Ascending aorta (tissue), 2 donors: ENCODE results near the gene EMP2. TPM values are rescaled to one million over a fixed set of nuclear protein-coding genes. Genes with fewer than 3 reads are reported as not detected.

Source experiments
- DNase-seq, 2 donors: peaks; one replicate each; pipeline ENCODE4 v3.0.0-alpha.2; 2019; ENCODE audit warnings: low spot score in 2 of 2
- H3K27ac ChIP-seq, 2 donors: fragments of 200-600 bp; sonication (generic); one replicate each; pipeline ENCODE4 v1.5.1; 2016 to 2017; ENCODE audit warnings: mild to moderate bottlenecking in 1 of 2
- H3K27me3 ChIP-seq: fragments of 200-600 bp; sonication (generic); one replicate; pipeline ENCODE4 v1.5.1; 2017
- H3K36me3 ChIP-seq, 2 donors: fragments of 200-600 bp; sonication (generic); one replicate each; pipeline ENCODE4 v1.5.1; 2016
- H3K4me1 ChIP-seq, 2 donors: fragments of 200-600 bp; sonication (generic); one replicate each; pipeline ENCODE4 v1.5.1; 2016 to 2017; ENCODE audit warnings: mild to moderate bottlenecking in 1 of 2
- H3K4me3 ChIP-seq, 2 donors: fragments of 200-600 bp; sonication (generic); one replicate each; pipeline ENCODE4 v1.5.1; 2016 to 2017; ENCODE audit warnings: mild to moderate bottlenecking in 1 of 2
- H3K9me3 ChIP-seq, 2 donors: fragments of 200-600 bp; sonication (generic); one replicate each; pipeline ENCODE4 v1.5.1; 2016
- intact Hi-C: fragments of 100-400 bp; cut with DNase I; formaldehyde crosslinking; loops from one replicate; pipeline ENCODE4 v1.15.1; 2023
- total RNA-seq: library from RNA; depleted of rRNA; stranded (reverse); fragments of >200 nt; gene quantifications from one replicate; pipeline ENCODE4 v1.1.0, GENCODE V29; 2016
- TF ChIP-seq, protein P1 (sequence below), 3 experiments: fragments of 200-600 bp in 2 of 3; fragments of 450-650 bp in 1 of 3; sonication (generic) in 2 of 3; IDR thresholded peaks; one replicate each; pipeline ENCODE4 v1.5.1; 2016 to 2019; ENCODE audit warnings: antibody characterized with exemption in 3 of 3, mild to moderate bottlenecking in 1 of 3, moderate library complexity in 1 of 3

EMP2 gene
- total RNA-seq, 1 donor from 2014 or later: 49.2 TPM

DNA sequence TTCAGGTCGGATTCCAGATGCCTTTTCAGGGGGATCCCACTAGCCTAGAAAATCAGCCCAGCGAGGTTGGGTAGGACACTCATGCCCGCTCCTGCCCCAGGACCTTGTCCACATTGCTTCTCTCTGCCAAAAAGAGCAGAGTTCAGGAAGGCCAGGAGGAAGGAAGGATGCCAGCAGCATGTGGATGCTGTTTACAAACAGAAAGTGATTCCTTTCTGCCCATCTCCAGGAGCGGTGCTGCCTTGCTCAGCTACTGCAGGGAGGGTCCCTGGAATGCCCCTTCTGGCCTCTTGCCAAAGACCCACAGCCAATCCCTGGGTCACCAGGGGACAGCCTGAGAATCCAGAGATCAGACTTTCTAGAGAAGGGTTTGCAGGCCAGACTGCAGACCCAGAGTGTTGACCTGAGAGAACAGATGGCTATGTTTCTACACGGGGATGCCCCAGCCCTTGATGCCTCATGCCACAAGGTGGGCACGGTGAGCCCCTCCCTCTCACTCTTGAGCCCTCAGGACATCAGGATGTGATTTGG, 32.3 kb upstream of the EMP2 start:
- Histone ChIP-seq H3K27me3 (no peaks in the 10 kb centered on the region), H3K4me3 (no peak overlapping the region), H3K4me1 (no peaks in the 10 kb centered on the region), H3K27ac (no peak overlapping the region), H3K36me3 (no peaks in the 10 kb centered on the region), H3K9me3 (no peaks in the 10 kb centered on the region)
- intact Hi-C loops: no loop called here
- TF ChIP-seq, protein P1, sequence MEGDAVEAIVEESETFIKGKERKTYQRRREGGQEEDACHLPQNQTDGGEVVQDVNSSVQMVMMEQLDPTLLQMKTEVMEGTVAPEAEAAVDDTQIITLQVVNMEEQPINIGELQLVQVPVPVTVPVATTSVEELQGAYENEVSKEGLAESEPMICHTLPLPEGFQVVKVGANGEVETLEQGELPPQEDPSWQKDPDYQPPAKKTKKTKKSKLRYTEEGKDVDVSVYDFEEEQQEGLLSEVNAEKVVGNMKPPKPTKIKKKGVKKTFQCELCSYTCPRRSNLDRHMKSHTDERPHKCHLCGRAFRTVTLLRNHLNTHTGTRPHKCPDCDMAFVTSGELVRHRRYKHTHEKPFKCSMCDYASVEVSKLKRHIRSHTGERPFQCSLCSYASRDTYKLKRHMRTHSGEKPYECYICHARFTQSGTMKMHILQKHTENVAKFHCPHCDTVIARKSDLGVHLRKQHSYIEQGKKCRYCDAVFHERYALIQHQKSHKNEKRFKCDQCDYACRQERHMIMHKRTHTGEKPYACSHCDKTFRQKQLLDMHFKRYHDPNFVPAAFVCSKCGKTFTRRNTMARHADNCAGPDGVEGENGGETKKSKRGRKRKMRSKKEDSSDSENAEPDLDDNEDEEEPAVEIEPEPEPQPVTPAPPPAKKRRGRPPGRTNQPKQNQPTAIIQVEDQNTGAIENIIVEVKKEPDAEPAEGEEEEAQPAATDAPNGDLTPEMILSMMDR (IDR thresholded peaks at IDR 0.05): no peak
- DNase-seq: no peak

DNA sequence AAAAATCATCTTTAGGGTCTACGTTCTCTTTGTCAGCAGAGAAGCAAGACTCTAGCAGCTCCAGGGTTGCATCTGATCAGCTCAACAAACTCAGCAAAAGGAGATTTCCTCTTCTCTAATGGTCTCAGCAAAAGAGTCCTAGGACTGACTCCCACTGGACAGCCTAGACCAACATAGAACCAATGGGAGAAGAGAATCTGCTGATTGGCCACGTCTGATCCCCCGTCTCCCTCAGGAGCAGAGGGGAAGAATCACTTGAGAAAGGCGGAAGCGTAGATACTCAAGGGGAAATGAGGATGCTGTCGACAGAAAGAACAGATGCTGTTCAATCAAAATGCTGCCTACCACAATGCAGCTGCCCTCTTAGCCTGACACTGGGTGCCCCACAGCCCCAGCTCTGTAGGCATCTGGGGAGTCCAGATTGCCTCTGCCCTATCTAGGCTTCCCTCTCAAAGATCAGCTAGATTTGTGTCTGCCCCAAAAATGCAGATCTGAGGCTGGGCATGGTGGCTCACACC, 31.5 kb upstream of the EMP2 start:
- Histone ChIP-seq H3K27me3 (no peaks in the 10 kb centered on the region), H3K27ac (no peak overlapping the region), H3K4me3 (no peak overlapping the region), H3K36me3 (no peaks in the 10 kb centered on the region), H3K9me3 (no peaks in the 10 kb centered on the region), H3K4me1 (no peaks in the 10 kb centered on the region)
- no peak for DNase-seq
- intact Hi-C loops: no loop called here
- TF ChIP-seq, protein P1 (IDR thresholded peaks at IDR 0.05): no peak

DNA sequence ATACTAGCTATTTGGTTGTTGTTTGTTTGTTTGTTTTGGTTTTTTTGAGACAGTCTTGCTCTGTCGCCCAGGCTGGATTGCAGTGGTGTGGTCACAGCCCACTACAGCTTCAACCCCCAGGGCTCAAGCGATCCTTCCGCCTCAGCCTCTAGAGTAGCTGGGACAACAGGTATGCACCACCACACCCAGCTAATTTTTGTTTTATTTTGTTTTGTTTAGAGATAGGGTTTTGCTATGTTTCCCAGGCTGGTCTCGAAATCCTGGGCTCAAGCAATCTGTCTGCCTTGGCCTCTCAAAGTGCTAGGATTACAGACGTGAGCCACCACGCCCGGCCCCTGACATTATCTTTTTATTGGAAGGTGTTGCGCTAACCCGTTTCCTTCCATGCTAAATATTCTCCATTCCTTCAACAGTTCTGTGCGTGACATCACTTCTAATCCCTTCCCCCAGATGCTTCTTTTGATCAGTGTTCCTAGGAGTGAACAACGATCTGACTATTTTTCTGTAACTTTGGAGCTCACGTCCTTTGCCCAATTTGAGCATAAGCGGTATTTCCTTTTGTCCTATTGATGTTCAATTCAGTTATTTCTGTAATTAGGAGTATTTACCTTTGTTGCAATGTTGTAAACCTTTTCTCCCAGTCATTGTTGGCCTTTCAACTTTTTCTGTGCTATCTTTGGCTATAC, 30.2 kb upstream of the EMP2 start:
- no peak overlapping the region for H3K27ac ChIP-seq
- no peaks in the 10 kb centered on the region for H3K4me1 ChIP-seq
- intact Hi-C loops: no loop called here
- no peak for DNase-seq
- TF ChIP-seq, protein P1 (IDR thresholded peaks at IDR 0.05): no peak
- no peak overlapping the region for H3K4me3 ChIP-seq
- H3K36me3 ChIP-seq: no peaks in the 10 kb centered on the region
- H3K9me3 ChIP-seq: no peaks in the 10 kb centered on the region
- no peaks in the 10 kb centered on the region for H3K27me3 ChIP-seq

DNA sequence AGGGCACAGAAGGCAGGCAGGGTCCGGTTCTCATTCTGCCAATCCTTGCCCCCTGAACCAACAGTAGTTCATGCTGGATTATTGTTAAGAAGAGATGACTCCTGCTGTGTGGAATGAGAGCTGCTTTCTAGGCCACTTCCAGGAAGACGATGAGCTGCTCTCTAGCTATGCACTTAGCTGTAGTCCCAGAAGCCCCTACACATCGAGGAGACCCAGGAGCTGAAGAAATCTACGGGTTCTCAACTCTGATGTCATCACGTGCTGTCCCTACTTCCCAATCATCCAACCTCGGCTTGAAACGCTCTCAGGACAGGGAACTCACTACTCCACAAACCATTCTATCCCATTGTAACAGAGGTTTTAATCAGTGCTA, 29.0 kb upstream of the EMP2 start:
- Histone ChIP-seq H3K4me1 (no peaks in the 10 kb centered on the region), H3K27ac (no peak overlapping the region), H3K36me3 (no peaks in the 10 kb centered on the region), H3K27me3 (no peaks in the 10 kb centered on the region), H3K9me3 (no peaks in the 10 kb centered on the region), H3K4me3 (no peak overlapping the region)
- DNase-seq: no peak
- intact Hi-C loops: no loop called here
- TF ChIP-seq, protein P1 (IDR thresholded peaks at IDR 0.05): no peak

DNA sequence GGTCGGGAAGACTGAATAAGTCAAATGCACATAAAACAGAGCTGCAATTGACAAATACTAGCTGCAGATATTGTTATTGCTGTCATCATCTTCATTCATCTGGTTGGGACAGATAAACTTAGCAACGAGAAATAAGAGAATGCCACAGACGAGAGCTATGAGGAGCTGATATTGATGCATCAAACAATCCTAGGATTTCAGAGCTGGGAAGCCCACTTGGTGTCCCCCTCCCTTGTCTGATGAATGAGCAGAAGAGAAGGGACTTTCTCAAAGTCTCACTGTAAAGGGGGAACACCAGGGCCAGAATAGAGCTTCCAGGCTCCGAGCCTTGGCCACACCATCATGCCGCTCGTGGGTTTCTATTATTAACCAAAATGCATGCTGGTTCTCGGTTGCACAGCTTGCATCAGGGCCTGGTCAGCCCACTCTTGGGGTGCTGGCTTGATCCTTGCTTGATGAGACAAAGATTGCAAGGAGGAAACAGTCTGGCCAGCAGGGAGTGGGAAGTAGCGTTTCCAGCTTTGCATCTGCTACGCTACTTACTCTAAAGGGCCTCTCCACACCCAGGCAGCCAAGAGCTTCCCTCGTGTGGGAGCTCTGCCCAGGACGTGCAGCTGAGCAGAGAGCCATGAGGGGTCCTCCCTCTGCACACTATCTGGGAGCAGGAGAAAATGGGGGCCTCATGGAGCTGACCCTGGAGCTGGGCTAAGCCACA, 28.4 kb upstream of the EMP2 start:
- H3K4me1 ChIP-seq: no peaks in the 10 kb centered on the region
- TF ChIP-seq, protein P1 (IDR thresholded peaks at IDR 0.05): no peak
- intact Hi-C loops: no loop called here
- no peaks in the 10 kb centered on the region for H3K9me3 ChIP-seq
- no peak overlapping the region for H3K4me3 ChIP-seq
- H3K27me3 ChIP-seq: no peaks in the 10 kb centered on the region
- H3K36me3 ChIP-seq: no peaks in the 10 kb centered on the region
- DNase-seq: no peak
- no peak overlapping the region for H3K27ac ChIP-seq
